Measurements from ENCODE around the gene WIF1.

DNA sequence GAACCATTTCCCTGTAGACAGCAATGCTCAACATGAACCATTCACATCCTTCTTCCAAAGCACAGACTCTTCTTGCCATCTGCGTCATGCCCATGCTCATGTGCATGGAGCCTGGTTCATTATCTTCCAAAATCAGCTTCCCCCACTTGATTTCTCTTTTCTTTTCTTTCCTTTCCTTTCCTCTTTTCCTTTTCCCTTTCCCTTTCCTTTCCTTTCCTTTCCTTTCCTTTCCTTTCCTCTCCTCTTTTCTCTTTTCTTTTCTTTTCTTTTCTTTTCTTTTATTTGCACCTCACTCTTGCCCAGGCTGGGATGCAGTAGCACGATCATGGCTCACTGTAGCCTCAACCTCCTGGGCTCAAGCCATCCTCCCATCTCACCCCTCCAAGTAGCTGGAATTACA is 37.5 kb downstream of the WIF1 start:
- no peak for TF ChIP-seq CTCF (IDR thresholded peaks at IDR 0.05)
- no peak for TF ChIP-seq ZFX (IDR thresholded peaks at IDR 0.05; ENCODE audit: borderline replicate concordance)
